Endothelial cell of umbilical vein (primary cell): ENCODE results near the gene CDKL4. TPM values are rescaled to one million over a fixed set of nuclear protein-coding genes. Genes with fewer than 3 reads are reported as not detected.

Source experiments
- BruUV-seq: library from RNA; stranded (reverse); fragments of 400-500 nt; replicated peaks from 2 replicates; lab custom pipeline; 2021; lab: Mats Ljungman, UMichigan
- CTCF ChIA-PET: fragments of 300-600, 350-600 bp; sonication (Branson Sonifier 250); formaldehyde crosslinking; loops from one replicate; lab custom pipeline; 2021; ENCODE audit warnings: antibody characterized with exemption, inconsistent platforms; lab: Charles Lee
- POLR2A ChIA-PET: fragments of 300-600, 350-600 bp; sonication (Branson Sonifier 250); formaldehyde crosslinking; loops from one replicate; lab custom pipeline; 2021; ENCODE audit warnings: antibody characterized with exemption, inconsistent platforms; lab: Charles Lee
- DNase-seq: peaks from one replicate; pipeline ENCODE4 v3.0.0-alpha.2; 2011; ENCODE audit warnings: low read depth, low spot score
- FAIRE-seq: peaks from 2 replicates; lab custom pipeline; 2011; peaks lifted over from hg19 to GRCh38; lab: Jason Lieb, UNC
- H2AFZ ChIP-seq: 2 replicates; pipeline ENCODE4 v1.6.0; 2012; ENCODE audit warnings: low read depth, low read length, control low read depth, inconsistent platforms
- H3K27ac ChIP-seq: 2 replicates; pipeline ENCODE4 v1.5.1; 2011; ENCODE audit warnings: low read depth, mild to moderate bottlenecking, control low read depth, low read length, moderate library complexity; ENCODE audit not compliant: insufficient read depth
- H3K27me3 ChIP-seq, 2 experiments: 2 replicates each; pipeline versions ENCODE4 v1.6.0 to v1.6.1; 2011; ENCODE audit warnings: low read length in 2 of 2, mixed read lengths in 1 of 2; ENCODE audit not compliant: control insufficient read depth in 2 of 2, insufficient read depth in 2 of 2
- H3K36me3 ChIP-seq, 2 experiments: 2 replicates in 1 of 2; 3 replicates in 1 of 2; pipeline ENCODE4 v1.5.1; 2011; ENCODE audit warnings: low read length in 2 of 2, mild to moderate bottlenecking in 1 of 2, moderate library complexity in 1 of 2; ENCODE audit not compliant: control insufficient read depth in 2 of 2, insufficient read depth in 2 of 2; ENCODE audit errors: extremely low read depth in 1 of 2
- H3K4me1 ChIP-seq: 3 replicates; pipeline ENCODE4 v1.5.1; 2011; ENCODE audit warnings: mild to moderate bottlenecking, low read length; ENCODE audit not compliant: control insufficient read depth, insufficient read depth; ENCODE audit errors: extremely low read depth
- H3K4me2 ChIP-seq: 2 replicates; pipeline ENCODE4 v1.6.1; 2011; ENCODE audit warnings: low read length, control low read depth, mixed read lengths; ENCODE audit not compliant: insufficient read depth
- H3K4me3 ChIP-seq, 3 experiments: fragments of 200-600 bp in 1 of 3; sonication (generic), shearing (Covaris generic) in 1 of 3; replicated peaks in 1 of 3; 2 replicates each; pipeline ENCODE4 v1.5.1; 2011 to 2016; ENCODE audit warnings: control low read depth in 3 of 3, low read length in 3 of 3, mild to moderate bottlenecking in 2 of 3, inconsistent platforms in 1 of 3, low read depth in 1 of 3, moderate library complexity in 1 of 3; ENCODE audit not compliant: insufficient read depth in 1 of 3
- H3K79me2 ChIP-seq: 2 replicates; pipeline ENCODE4 v1.6.0; 2012; ENCODE audit warnings: low read length, inconsistent platforms; ENCODE audit not compliant: control insufficient read depth, insufficient read depth
- H3K9ac ChIP-seq: replicated peaks from 2 replicates; pipeline ENCODE3; 2011; ENCODE audit warnings: low read length, control low read depth; ENCODE audit not compliant: insufficient read depth; ENCODE audit errors: extremely low read depth
- H3K9me1 ChIP-seq: replicated peaks from 3 replicates; pipeline ENCODE4 v1.6.0; 2011; ENCODE audit warnings: mild to moderate bottlenecking, low read length; ENCODE audit not compliant: control insufficient read depth, insufficient read depth; ENCODE audit errors: extremely low read depth
- H3K9me3 ChIP-seq: replicated peaks from 2 replicates; pipeline ENCODE4 v1.5.1; 2012; ENCODE audit warnings: low read length, inconsistent platforms; ENCODE audit not compliant: control insufficient read depth, insufficient read depth
- H4K20me1 ChIP-seq: replicated peaks from 2 replicates; pipeline ENCODE3; 2011; ENCODE audit warnings: mild to moderate bottlenecking, low read length; ENCODE audit not compliant: control insufficient read depth, insufficient read depth; ENCODE audit errors: extremely low read depth
- CTCF ChIP-seq, 2 donors: IDR thresholded peaks; 1 replicate in 1 of 2; 2 replicates in 1 of 2; pipeline ENCODE4 v1.5.1; 2011; ENCODE audit warnings: low read length in 2 of 2, mild to moderate bottlenecking in 2 of 2, moderate library complexity in 2 of 2, control low read depth in 1 of 2, inconsistent platforms in 1 of 2, low read depth in 1 of 2; ENCODE audit not compliant: insufficient read depth in 1 of 2; ENCODE audit errors: extremely low read depth in 1 of 2
- EZH2 ChIP-seq: IDR thresholded peaks from 2 replicates; pipeline ENCODE4 v1.6.1; 2012; ENCODE audit warnings: borderline replicate concordance, low read depth, mild to moderate bottlenecking, moderate library complexity, low read length, inconsistent platforms; ENCODE audit not compliant: severe bottlenecking
- FOS ChIP-seq: IDR thresholded peaks from 2 replicates; pipeline ENCODE4 v1.6.1; 2011; ENCODE audit warnings: mild to moderate bottlenecking, low read length, moderate library complexity, borderline replicate concordance; ENCODE audit not compliant: insufficient read depth
- GATA2 ChIP-seq: IDR thresholded peaks from 2 replicates; pipeline ENCODE4 v1.7.0; 2011; ENCODE audit warnings: low read depth, mild to moderate bottlenecking, moderate library complexity, mixed read lengths, low read length; ENCODE audit not compliant: insufficient read length, insufficient read depth
- JUN ChIP-seq: IDR thresholded peaks from 2 replicates; pipeline ENCODE4 v1.6.1; 2011; ENCODE audit warnings: borderline replicate concordance, low read depth; ENCODE audit not compliant: insufficient read length, insufficient read depth
- MAX ChIP-seq: IDR thresholded peaks from 2 replicates; pipeline ENCODE4 v1.6.1; 2011; ENCODE audit not compliant: insufficient read depth, insufficient read length
- MYC ChIP-seq: IDR thresholded peaks from one replicate; pipeline ENCODE4 v1.6.1; 2011; ENCODE audit warnings: mild to moderate bottlenecking, low read depth, low read length
- POLR2A ChIP-seq: IDR thresholded peaks from 2 replicates; pipeline ENCODE4 v1.6.1; 2012; ENCODE audit warnings: low read depth, mild to moderate bottlenecking, control low read depth, low read length
- POLR2AphosphoS5 ChIP-seq: IDR thresholded peaks from 2 replicates; pipeline ENCODE4 v1.6.1; 2012; ENCODE audit warnings: low read depth, mild to moderate bottlenecking, control low read depth, low read length, moderate library complexity; ENCODE audit not compliant: insufficient read depth
- dilution Hi-C: fragments of 300-500 bp; cut with MboI; formaldehyde crosslinking; loops from one replicate; pipeline ENCODE4 v1.15.0; 2019; ENCODE audit warnings: low sequenced_read_pairs; ENCODE audit not compliant: extremely low pct_ligation_motif_present
- intact Hi-C: fragments of 100-400 bp; cut with micrococcal nuclease; formaldehyde crosslinking; loops from one replicate; pipeline ENCODE4 v1.10.0; 2022
- polyA plus RNA-seq, 4 experiments: library from polyadenylated mRNA; depleted of rRNA in 3 of 4; stranded (reverse) in 3 of 4; unstranded in 1 of 4; fragments of >200 nt; gene quantifications; 2 replicates each; pipeline versions ENCODE4 v1.2.1 to v1.2.3, GENCODE V29; 2011 to 2012; ENCODE audit warnings: missing spikeins in 1 of 4
- total RNA-seq: library from RNA; stranded (reverse); gene quantifications from 2 replicates; pipeline ENCODE4 v1.2.3, GENCODE V29; 2021

Gene CDKL4
- total and polyA plus RNA-seq, 2 donors (not counting 3 experiments of a cell fraction or from before 2014, with no cell fraction given), result 0.17 to 0.75 TPM

GRCh38 chr2:39216346-39217191, 27.2 kb downstream of the CDKL4 start:
- no TSS peak for BruUV-seq
- no peaks in the 10 kb centered on the region for H3K4me1 ChIP-seq
- no peak for DNase-seq
- POLR2A ChIA-PET, result no interaction called here
- no peak overlapping the region for H2AFZ ChIP-seq
- H3K79me2 ChIP-seq, result no peaks in the 10 kb centered on the region
- H3K9me1 ChIP-seq, result no peaks in the 10 kb centered on the region
- no peak for TF ChIP-seq CTCF (IDR thresholded peaks at IDR 0.05; ENCODE audit: extremely low read depth in 1 of 2, insufficient read depth in 1 of 2, low read depth in 1 of 2, low read length in 2 of 2)
- no peak for TF ChIP-seq MAX
- TF ChIP-seq EZH2, result no peak
- no peak for TF ChIP-seq MYC
- TF ChIP-seq POLR2AphosphoS5, result no peak
- TF ChIP-seq JUN, result no peak
- no peak for TF ChIP-seq FOS
- TF ChIP-seq GATA2, result no peak
- no peak for TF ChIP-seq POLR2A
- no peak for FAIRE-seq
- no peak overlapping the region for H3K9ac ChIP-seq
- no peak overlapping the region for H3K4me3 ChIP-seq
- H3K27me3 ChIP-seq, result no peaks in the 10 kb centered on the region
- H3K4me2 ChIP-seq, result no peak overlapping the region
- no peaks in the 10 kb centered on the region for H4K20me1 ChIP-seq
- H3K27ac ChIP-seq, result no peak overlapping the region
- dilution Hi-C loops, result no loop called here
- H3K9me3 ChIP-seq, result no peaks in the 10 kb centered on the region
- no peaks in the 10 kb centered on the region for H3K36me3 ChIP-seq
- CTCF ChIA-PET, result no interaction called here
- intact Hi-C loops, result no loop called here
